ENCODE measurements around the gene SKI.

The SKI gene

GRCh38 chr1:2306151-2306978 lies 78.2 kb downstream of the SKI start:
- DNase-seq (ENCODE audit: low read depth in 2 of 2) = no peak

- DNase-seq (ENCODE audit: low read depth in 2 of 2) = no peak
These were observed 79.0 kb downstream of the SKI start for GRCh38 chr1:2307064-2307605.

GRCh38 chr1:2307972-2308371 lies 79.9 kb downstream of the SKI start:
- no peak for DNase-seq (ENCODE audit: low read depth in 2 of 2)

- DNase-seq (ENCODE audit: low read depth in 2 of 2) = no peak
These were observed 80.7 kb downstream of the SKI start for GRCh38 chr1:2308844-2309243.

- no peak for DNase-seq (ENCODE audit: low read depth in 2 of 2)
These were observed 82.4 kb downstream of the SKI start for GRCh38 chr1:2310332-2311183.

- DNase-seq (ENCODE audit: low read depth in 2 of 2) = no peak
These were observed 83.3 kb downstream of the SKI start for GRCh38 chr1:2311184-2312032.

GRCh38 chr1:2312160-2312514 lies 84.0 kb downstream of the SKI start:
- no peak for DNase-seq (ENCODE audit: low read depth in 2 of 2)

- no peak for DNase-seq (ENCODE audit: low read depth in 2 of 2)
These were observed 84.6 kb downstream of the SKI start for GRCh38 chr1:2312515-2313301.

GRCh38 chr1:2313651-2314261 lies 85.6 kb downstream of the SKI start:
- no peak for DNase-seq (ENCODE audit: low read depth in 2 of 2)

GRCh38 chr1:2314273-2314802 lies 86.2 kb downstream of the SKI start:
- DNase-seq (ENCODE audit: low read depth in 2 of 2) = no peak

- peak; percentile 28 to 46 for DNase-seq (ENCODE audit: low read depth in 2 of 2)
These were observed 86.9 kb downstream of the SKI start for GRCh38 chr1:2314803-2315673.

- DNase-seq (ENCODE audit: low read depth in 2 of 2) = no peak
These were observed 87.7 kb downstream of the SKI start for GRCh38 chr1:2315674-2316450.

- DNase-seq (ENCODE audit: low read depth in 2 of 2) = no peak
These were observed 88.4 kb downstream of the SKI start for GRCh38 chr1:2316451-2316961.

GRCh38 chr1:2317230-2318065 lies 89.3 kb downstream of the SKI start:
- DNase-seq (ENCODE audit: low read depth in 2 of 2) = no peak

- no peak for DNase-seq (ENCODE audit: low read depth in 2 of 2)
These were observed 90.5 kb downstream of the SKI start for GRCh38 chr1:2318314-2319278.

- DNase-seq (ENCODE audit: low read depth in 2 of 2) = no peak
These were observed 91.2 kb downstream of the SKI start for GRCh38 chr1:2319291-2319690.
